ENCODE results near the gene TRAPPC4.

Gene TRAPPC4

GRCh38 chr11:119041821-119042514 lies 23.4 kb downstream of the TRAPPC4 start:
- Histone ChIP-seq H3K9me3 (ENCODE audit: control extremely low read depth in 1 of 5, control insufficient read depth in 4 of 5, insufficient read depth in 2 of 5, low read depth in 1 of 5, low read length in 4 of 5) (no peaks in the 10 kb centered on the region), H3K4me3 (ENCODE audit: control insufficient read depth in 1 of 7, extremely low read depth in 1 of 7, insufficient read depth in 4 of 7, low read depth in 2 of 7, low read length in 6 of 7) (no peak overlapping the region), H3K27ac (ENCODE audit: insufficient read depth in 1 of 2, low read depth in 1 of 2, low read length in 2 of 2, poor library complexity in 1 of 2, severe bottlenecking in 2 of 2) (no peak overlapping the region), H3K27me3 (replicated peaks in 2 of 5; ENCODE audit: control insufficient read depth in 4 of 5, insufficient read depth in 5 of 5, low read length in 4 of 5) (no peaks in the 10 kb centered on the region), H3K36me3 (ENCODE audit: control insufficient read depth in 4 of 4, insufficient read depth in 4 of 4, low read length in 3 of 4) (peaks cover 2 to 25% (median 17%) of the 10 kb centered on the region in 4 experiments), H3K4me1 (ENCODE audit: control extremely low read depth in 1 of 4, control insufficient read depth in 4 of 4, insufficient read depth in 4 of 4, low read length in 3 of 4) (no peaks in the 10 kb centered on the region)
- ChIA-PET CTCF (interaction anchor here (1.2 to 4.8 kb wide), 5 partner anchors 8 to 32 kb away, joined by 3 to 36 read pairs (median 7); partner anchors contain the start of gene HYOU1), POLR2A (interaction anchor here (2.0 kb wide), 1 partner anchor 13 kb away, joined by 15 read pairs; no protein-coding TSS in a partner anchor)
- 87% methylated on average over 3 of the region's 4 CpGs for WGBS (ENCODE audit: insufficient coverage)
- DNase-seq: no peak

- Histone ChIP-seq H3K27ac (ENCODE audit: insufficient read depth in 1 of 2, low read depth in 1 of 2, low read length in 2 of 2, poor library complexity in 1 of 2, severe bottlenecking in 2 of 2) (no peak overlapping the region), H3K27me3 (replicated peaks in 2 of 5; ENCODE audit: control insufficient read depth in 4 of 5, insufficient read depth in 5 of 5, low read length in 4 of 5) (no peaks in the 10 kb centered on the region), H3K4me1 (ENCODE audit: control extremely low read depth in 1 of 4, control insufficient read depth in 4 of 4, insufficient read depth in 4 of 4, low read length in 3 of 4) (no peaks in the 10 kb centered on the region), H3K4me3 (ENCODE audit: control insufficient read depth in 1 of 7, extremely low read depth in 1 of 7, insufficient read depth in 4 of 7, low read depth in 2 of 7, low read length in 6 of 7) (no peak overlapping the region), H3K36me3 (ENCODE audit: control insufficient read depth in 4 of 4, insufficient read depth in 4 of 4, low read length in 3 of 4) (peaks cover 6 to 34% (median 23%) of the 10 kb centered on the region in 4 experiments), H3K9me3 (ENCODE audit: control extremely low read depth in 1 of 5, control insufficient read depth in 4 of 5, insufficient read depth in 2 of 5, low read depth in 1 of 5, low read length in 4 of 5) (no peaks in the 10 kb centered on the region)
- CTCF ChIA-PET: interaction anchor here (1.2 to 4.8 kb wide), 4 partner anchors 10 to 31 kb away, joined by 3 to 36 read pairs (median 6); partner anchors contain the start of genes HYOU1 and SLC37A4
- DNase-seq: no peak
- WGBS (ENCODE audit: insufficient coverage): 96% methylated on average over 7 of the region's 9 CpGs
- POLR2A ChIA-PET: interaction anchor here (2.0 kb wide), 1 partner anchor 12 kb away, joined by 15 read pairs; no protein-coding TSS in a partner anchor
Observed at GRCh38 chr11:119042927-119043326, 24.4 kb downstream of the TRAPPC4 start.

- DNase-seq: no peak
- Histone ChIP-seq H3K4me1 (ENCODE audit: control extremely low read depth in 1 of 4, control insufficient read depth in 4 of 4, insufficient read depth in 4 of 4, low read length in 3 of 4) (no peaks in the 10 kb centered on the region), H3K9me3 (ENCODE audit: control extremely low read depth in 1 of 5, control insufficient read depth in 4 of 5, insufficient read depth in 2 of 5, low read depth in 1 of 5, low read length in 4 of 5) (no peaks in the 10 kb centered on the region), H3K27me3 (replicated peaks in 2 of 5; ENCODE audit: control insufficient read depth in 4 of 5, insufficient read depth in 5 of 5, low read length in 4 of 5) (no peaks in the 10 kb centered on the region), H3K27ac (ENCODE audit: insufficient read depth in 1 of 2, low read depth in 1 of 2, low read length in 2 of 2, poor library complexity in 1 of 2, severe bottlenecking in 2 of 2) (no peak overlapping the region), H3K4me3 (ENCODE audit: control insufficient read depth in 1 of 7, extremely low read depth in 1 of 7, insufficient read depth in 4 of 7, low read depth in 2 of 7, low read length in 6 of 7) (no peak overlapping the region), H3K36me3 (ENCODE audit: control insufficient read depth in 4 of 4, insufficient read depth in 4 of 4, low read length in 3 of 4) (peaks cover 9 to 51% (median 40%) of the 10 kb centered on the region in 4 experiments)
- CTCF ChIA-PET: interaction anchor here (1.0 to 4.8 kb wide), 5 partner anchors 10 to 22 kb away, joined by 3 to 36 read pairs (median 6); partner anchors contain the start of genes HYOU1 and SLC37A4
- 91% methylated on average over 5 of the region's 6 CpGs for WGBS (ENCODE audit: insufficient coverage)
- POLR2A ChIA-PET: interaction anchor here (1.2 kb wide), 1 partner anchor 10 kb away, joined by 4 read pairs; no protein-coding TSS in a partner anchor
Observed at GRCh38 chr11:119044708-119045107, 26.1 kb downstream of the TRAPPC4 start.

DNA sequence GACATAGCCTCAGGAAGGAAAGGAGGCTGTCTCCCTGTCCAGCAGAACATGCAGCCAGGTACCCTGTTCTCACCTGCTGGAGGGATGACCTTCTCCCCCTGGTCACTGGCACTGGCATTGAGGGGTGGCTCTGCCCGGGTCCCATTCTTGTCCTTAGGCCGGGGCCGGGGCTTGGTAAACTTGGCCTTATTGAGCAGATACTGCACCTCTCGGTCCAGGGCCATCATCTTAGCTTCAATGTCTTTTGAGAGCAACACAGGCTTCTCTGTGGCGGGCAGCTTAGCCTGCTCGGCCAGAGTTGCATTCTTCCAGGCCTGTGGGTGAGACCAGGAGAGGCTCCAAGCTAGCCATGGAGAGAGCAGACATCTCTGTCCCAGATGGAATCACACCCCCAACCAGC lies 27.9 kb downstream of the TRAPPC4 start:
- H3K9me3 ChIP-seq (ENCODE audit: control extremely low read depth in 1 of 5, control insufficient read depth in 4 of 5, insufficient read depth in 2 of 5, low read depth in 1 of 5, low read length in 4 of 5): no peaks in the 10 kb centered on the region
- POLR2A ChIA-PET: interaction anchor here (0.6 to 2.2 kb wide), 2 partner anchors 11 to 44 kb away, joined by 3 to 13 read pairs; partner anchors contain the start of gene HYOU1
- H3K27me3 ChIP-seq (replicated peaks in 2 of 5; ENCODE audit: control insufficient read depth in 4 of 5, insufficient read depth in 5 of 5, low read length in 4 of 5): no peaks in the 10 kb centered on the region
- no peak for DNase-seq
- peaks cover 9 to 66% (median 50%) of the 10 kb centered on the region in 4 experiments for H3K36me3 ChIP-seq (ENCODE audit: control insufficient read depth in 4 of 4, insufficient read depth in 4 of 4, low read length in 3 of 4)
- no peak overlapping the region for H3K4me3 ChIP-seq (ENCODE audit: control insufficient read depth in 1 of 7, extremely low read depth in 1 of 7, insufficient read depth in 4 of 7, low read depth in 2 of 7, low read length in 6 of 7)
- H3K27ac ChIP-seq (ENCODE audit: insufficient read depth in 1 of 2, low read depth in 1 of 2, low read length in 2 of 2, poor library complexity in 1 of 2, severe bottlenecking in 2 of 2): no peak overlapping the region
- H3K4me1 ChIP-seq (ENCODE audit: control extremely low read depth in 1 of 4, control insufficient read depth in 4 of 4, insufficient read depth in 4 of 4, low read length in 3 of 4): no peaks in the 10 kb centered on the region
- CTCF ChIA-PET: interaction anchor here (1.3 to 4.8 kb wide), 4 partner anchors 8 to 16 kb away, joined by 3 to 36 read pairs (median 12); partner anchors contain the start of genes HYOU1 and SLC37A4
- 100% methylated on average over 4 of the region's 6 CpGs for WGBS (ENCODE audit: insufficient coverage)

DNA sequence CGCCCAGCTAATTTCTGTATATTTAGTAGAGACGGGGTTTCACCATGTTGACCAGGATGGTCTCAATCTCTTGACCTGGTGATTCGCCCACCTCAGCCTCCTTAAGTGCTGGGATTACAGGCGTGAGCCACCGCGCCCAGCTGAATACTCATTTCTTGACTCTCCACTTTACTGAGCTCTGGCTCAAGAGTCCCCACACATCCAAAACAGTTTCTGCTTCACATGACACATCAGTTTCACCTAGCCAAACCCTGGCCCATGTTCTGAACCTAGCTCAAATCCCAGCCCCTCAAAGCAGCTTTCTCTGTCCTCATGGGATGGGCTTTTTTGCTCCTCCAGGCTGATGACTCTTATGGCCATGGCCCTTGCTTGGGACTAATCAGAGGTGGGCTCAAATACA lies 28.6 kb downstream of the TRAPPC4 start:
- H3K9me3 ChIP-seq (ENCODE audit: control extremely low read depth in 1 of 5, control insufficient read depth in 4 of 5, insufficient read depth in 2 of 5, low read depth in 1 of 5, low read length in 4 of 5): no peaks in the 10 kb centered on the region
- H3K27ac ChIP-seq (ENCODE audit: insufficient read depth in 1 of 2, low read depth in 1 of 2, low read length in 2 of 2, poor library complexity in 1 of 2, severe bottlenecking in 2 of 2): no peak overlapping the region
- ChIA-PET POLR2A (interaction anchor here (0.6 to 2.2 kb wide), 2 partner anchors 10 to 45 kb away, joined by 3 to 13 read pairs; partner anchors contain the start of gene HYOU1), CTCF (interaction anchor here (1.2 to 3.9 kb wide), 5 partner anchors 9 to 23 kb away, joined by 3 to 19 read pairs (median 4); partner anchors contain the start of gene SLC37A4)
- H3K4me3 ChIP-seq (ENCODE audit: control insufficient read depth in 1 of 7, extremely low read depth in 1 of 7, insufficient read depth in 4 of 7, low read depth in 2 of 7, low read length in 6 of 7): no peak overlapping the region
- peaks cover 9 to 73% (median 57%) of the 10 kb centered on the region in 4 experiments for H3K36me3 ChIP-seq (ENCODE audit: control insufficient read depth in 4 of 4, insufficient read depth in 4 of 4, low read length in 3 of 4)
- 97% methylated on average over 6 of the region's 6 CpGs for WGBS (ENCODE audit: insufficient coverage)
- no peak for DNase-seq
- H3K27me3 ChIP-seq (replicated peaks in 2 of 5; ENCODE audit: control insufficient read depth in 4 of 5, insufficient read depth in 5 of 5, low read length in 4 of 5): no peaks in the 10 kb centered on the region
- H3K4me1 ChIP-seq (ENCODE audit: control extremely low read depth in 1 of 4, control insufficient read depth in 4 of 4, insufficient read depth in 4 of 4, low read length in 3 of 4): no peaks in the 10 kb centered on the region

DNA sequence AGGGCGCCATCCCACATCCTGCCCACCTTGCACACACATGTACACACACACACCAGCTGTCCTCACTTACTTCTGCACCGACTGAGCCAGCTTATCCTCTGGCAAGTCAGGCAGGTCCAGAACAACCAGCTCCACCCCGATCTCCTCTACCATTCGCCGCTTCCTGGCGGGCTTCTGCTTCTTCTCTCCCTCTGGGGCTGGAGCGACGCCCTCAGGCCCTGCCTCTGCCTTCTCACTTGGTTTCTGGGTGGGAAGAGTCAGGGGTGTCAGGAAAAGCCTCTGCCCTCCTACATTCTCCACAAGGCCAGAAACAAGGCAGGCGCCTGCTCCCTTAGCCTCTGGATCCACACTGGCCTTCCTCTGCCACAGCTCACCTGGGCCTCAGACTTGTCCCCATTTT lies 30.1 kb downstream of the TRAPPC4 start:
- Histone ChIP-seq H3K36me3 (ENCODE audit: control insufficient read depth in 4 of 4, insufficient read depth in 4 of 4, low read length in 3 of 4) (peaks cover 11 to 87% (median 71%) of the 10 kb centered on the region in 4 experiments), H3K27ac (ENCODE audit: insufficient read depth in 1 of 2, low read depth in 1 of 2, low read length in 2 of 2, poor library complexity in 1 of 2, severe bottlenecking in 2 of 2) (no peak overlapping the region), H3K4me3 (ENCODE audit: control insufficient read depth in 1 of 7, extremely low read depth in 1 of 7, insufficient read depth in 4 of 7, low read depth in 2 of 7, low read length in 6 of 7) (no peak overlapping the region), H3K9me3 (ENCODE audit: control extremely low read depth in 1 of 5, control insufficient read depth in 4 of 5, insufficient read depth in 2 of 5, low read depth in 1 of 5, low read length in 4 of 5) (no peaks in the 10 kb centered on the region), H3K27me3 (replicated peaks in 2 of 5; ENCODE audit: control insufficient read depth in 4 of 5, insufficient read depth in 5 of 5, low read length in 4 of 5) (no peaks in the 10 kb centered on the region), H3K4me1 (ENCODE audit: control extremely low read depth in 1 of 4, control insufficient read depth in 4 of 4, insufficient read depth in 4 of 4, low read length in 3 of 4) (no peaks in the 10 kb centered on the region)
- ChIA-PET CTCF (interaction anchor here (1.7 to 3.9 kb wide), 4 partner anchors 8 to 46 kb away, joined by 7 to 19 read pairs (median 8); partner anchors contain the start of gene SLC37A4), POLR2A (interaction anchor here (2.2 kb wide), 1 partner anchor 9 kb away, joined by 13 read pairs; the partner anchor contains the start of gene HYOU1)
- WGBS (ENCODE audit: insufficient coverage): 86% methylated on average over 5 of the region's 9 CpGs
- DNase-seq: no peak

Data from common myeloid progenitor, CD34-positive (primary cell).